KOPT-K1 (cell line): ENCODE data around the gene FBXO33.
A peak's percentile ranks its signal among the peaks of the same experiment; 100 is the strongest.

Source experiments
- H3K27ac ChIP-seq: fragments of 200-600 bp; sonication (generic); 2 replicates; pipeline ENCODE4 v1.5.1; 2016; ENCODE audit warnings: antibody characterized with exemption, mild to moderate bottlenecking, low read depth, low read length; ENCODE audit not compliant: poor library complexity, severe bottlenecking
- H3K36me3 ChIP-seq: fragments of 200-600 bp; sonication (generic); 2 replicates; pipeline ENCODE4 v1.5.1; 2017; ENCODE audit warnings: antibody characterized with exemption, mild to moderate bottlenecking, low read length, moderate library complexity; ENCODE audit not compliant: insufficient read depth
- H3K9me3 ChIP-seq: fragments of 200-600 bp; sonication (generic); 2 replicates; pipeline ENCODE4 v1.5.1; 2017; ENCODE audit warnings: antibody characterized with exemption, low read length, mild to moderate bottlenecking; ENCODE audit not compliant: insufficient read depth, poor library complexity, severe bottlenecking

FBXO33 gene

GRCh38 chr14:39432179-39432618 lies at the start of gene FBXO33:
Gene FBXO33 (minus strand): TSS chr14:39432433. CDS start chr14:39432162, 271 bp downstream.
- peak within 1 kb of the TSS; percentile 86 for H3K27ac ChIP-seq
- H3K9me3 ChIP-seq = no peaks in the 10 kb centered on the region
- H3K36me3 ChIP-seq = no peaks in the 10 kb centered on the region

DNA sequence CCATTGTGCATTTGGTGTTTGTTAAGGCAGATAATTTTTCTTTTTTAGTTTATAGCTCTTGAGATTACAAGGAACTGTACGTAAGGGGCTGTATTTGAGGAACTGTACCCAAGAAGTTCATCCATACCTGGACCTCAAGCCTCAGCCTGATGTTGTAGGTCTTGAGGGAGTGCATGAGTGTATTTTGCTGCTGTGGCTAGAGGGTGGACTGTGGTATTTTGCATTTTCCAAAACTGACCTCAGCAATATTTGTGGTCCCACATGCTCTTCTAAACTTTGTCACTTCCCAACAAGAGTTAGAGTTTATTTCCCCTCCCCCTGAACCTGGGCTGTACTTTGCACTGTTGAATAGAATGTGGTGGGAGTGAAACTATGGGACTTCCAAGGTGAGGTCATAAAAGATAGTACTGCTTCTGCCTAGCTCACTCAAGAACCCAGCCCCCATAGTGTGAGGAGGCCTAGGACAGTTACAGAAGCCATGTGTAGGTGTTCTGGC lies 42.2 kb upstream of the FBXO33 start:
- no peaks in the 10 kb centered on the region for H3K9me3 ChIP-seq
- H3K36me3 ChIP-seq = no peaks in the 10 kb centered on the region
- H3K27ac ChIP-seq = no peak overlapping the region

- Histone ChIP-seq H3K9me3 (no peaks in the 10 kb centered on the region), H3K36me3 (no peaks in the 10 kb centered on the region), H3K27ac (no peak overlapping the region)
Observed at GRCh38 chr14:39472078-39472477, 39.8 kb upstream of the FBXO33 start.

- H3K36me3 ChIP-seq = no peaks in the 10 kb centered on the region
- H3K27ac ChIP-seq = no peak overlapping the region
- no peaks in the 10 kb centered on the region for H3K9me3 ChIP-seq
Observed at GRCh38 chr14:39469094-39469710, 37.0 kb upstream of the FBXO33 start.

- H3K27ac ChIP-seq = no peak overlapping the region
- no peaks in the 10 kb centered on the region for H3K36me3 ChIP-seq
- no peaks in the 10 kb centered on the region for H3K9me3 ChIP-seq
Observed at GRCh38 chr14:39467889-39468524, 35.8 kb upstream of the FBXO33 start.

GRCh38 chr14:39459795-39460478 lies 27.7 kb upstream of the FBXO33 start:
- Histone ChIP-seq H3K9me3 (no peaks in the 10 kb centered on the region), H3K36me3 (no peaks in the 10 kb centered on the region), H3K27ac (no peak overlapping the region)

DNA sequence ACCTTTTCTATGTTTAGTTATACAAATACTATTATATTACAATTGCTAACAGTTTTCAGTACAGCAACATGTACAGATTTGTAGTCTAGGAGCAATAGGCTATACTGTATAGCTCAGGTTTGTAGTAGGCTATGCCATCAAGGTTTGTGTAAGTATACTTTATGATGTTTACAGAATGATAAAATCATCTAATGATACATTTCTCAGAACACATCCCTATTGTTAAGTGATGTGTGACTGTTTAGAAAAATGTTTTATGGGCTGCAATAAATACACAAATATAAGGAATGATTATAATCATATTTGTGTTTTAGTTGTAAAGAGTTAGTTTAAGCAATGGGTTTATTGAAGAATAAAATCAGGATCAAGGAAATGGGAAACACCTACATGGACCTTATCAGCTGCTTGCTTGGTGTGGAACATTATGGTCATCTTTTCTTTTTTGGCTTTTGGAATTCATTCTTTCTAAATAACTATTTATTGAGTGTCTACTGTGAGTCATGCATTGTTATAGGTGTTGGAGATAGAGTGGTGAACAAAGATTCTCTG lies 24.5 kb upstream of the FBXO33 start:
- no peaks in the 10 kb centered on the region for H3K36me3 ChIP-seq
- no peaks in the 10 kb centered on the region for H3K9me3 ChIP-seq
- H3K27ac ChIP-seq = no peak overlapping the region

GRCh38 chr14:39454906-39455539 lies 22.8 kb upstream of the FBXO33 start:
- Histone ChIP-seq H3K9me3 (no peaks in the 10 kb centered on the region), H3K27ac (no peak overlapping the region), H3K36me3 (no peaks in the 10 kb centered on the region)

DNA sequence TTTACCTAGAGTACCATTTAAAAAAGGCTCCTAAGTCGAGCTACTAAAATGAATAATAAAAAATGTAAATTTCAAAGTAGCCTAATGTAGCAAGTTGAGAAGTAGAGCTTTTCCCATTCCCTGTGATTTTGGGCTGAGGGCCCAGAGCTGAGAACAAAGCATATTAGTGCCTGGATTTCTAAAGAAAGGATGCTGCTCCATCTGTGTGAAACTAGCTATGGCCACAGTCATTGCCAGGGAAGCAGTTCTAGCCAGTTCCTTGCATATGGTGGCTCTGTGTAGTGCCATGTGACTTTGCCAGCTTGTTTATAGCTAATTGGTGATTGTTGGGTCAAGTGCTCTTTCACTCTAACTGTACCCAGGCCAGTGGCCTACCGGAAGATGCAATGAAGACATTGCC lies 20.4 kb upstream of the FBXO33 start:
- no peaks in the 10 kb centered on the region for H3K9me3 ChIP-seq
- H3K27ac ChIP-seq = no peak overlapping the region
- no peaks in the 10 kb centered on the region for H3K36me3 ChIP-seq

DNA sequence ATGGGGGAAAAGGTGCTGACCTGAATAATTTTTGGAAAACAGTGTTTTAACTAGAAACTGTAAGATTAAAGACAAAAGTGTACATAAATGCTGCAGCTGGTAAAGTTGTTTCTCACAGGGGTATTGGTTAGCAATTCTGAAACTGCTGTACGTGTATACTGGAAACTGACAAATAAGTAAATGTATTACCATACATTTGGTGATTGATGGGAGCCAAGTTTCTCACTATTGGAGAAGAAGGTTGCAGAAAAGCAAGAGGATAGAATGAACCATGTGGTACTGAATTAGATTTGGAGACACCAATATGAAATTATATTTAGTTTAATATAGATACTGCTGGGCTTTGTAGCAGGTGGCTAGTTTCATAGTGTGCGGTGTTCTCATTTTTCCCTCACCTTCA lies 19.6 kb upstream of the FBXO33 start:
- Histone ChIP-seq H3K36me3 (no peaks in the 10 kb centered on the region), H3K9me3 (no peaks in the 10 kb centered on the region), H3K27ac (no peak overlapping the region)

DNA sequence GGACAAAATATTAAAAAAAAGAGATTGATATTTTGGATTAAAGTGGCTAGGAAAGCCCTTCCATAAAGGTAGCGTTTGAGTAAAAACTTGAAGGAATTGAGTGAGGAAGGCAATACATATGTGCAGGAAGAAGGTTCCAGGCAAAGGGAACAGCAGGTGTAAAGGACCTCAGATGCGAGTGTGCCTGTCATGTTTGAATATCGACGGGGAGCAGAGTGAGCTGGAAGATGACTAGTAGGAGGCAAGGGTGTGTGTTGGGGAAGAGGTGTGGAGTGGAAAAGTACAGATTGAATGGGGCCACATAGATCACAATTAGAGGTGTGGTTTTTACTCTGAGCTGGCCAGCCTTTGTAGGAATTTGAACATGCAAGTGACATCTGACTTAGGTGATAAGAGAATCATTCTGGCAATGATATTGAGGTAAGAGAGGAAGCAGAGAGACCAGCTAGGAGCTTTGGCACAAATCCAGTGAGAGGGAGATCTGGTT lies 15.0 kb upstream of the FBXO33 start:
- H3K36me3 ChIP-seq = no peaks in the 10 kb centered on the region
- H3K27ac ChIP-seq = no peak overlapping the region
- peaks cover 3% of the 10 kb centered on the region for H3K9me3 ChIP-seq

DNA sequence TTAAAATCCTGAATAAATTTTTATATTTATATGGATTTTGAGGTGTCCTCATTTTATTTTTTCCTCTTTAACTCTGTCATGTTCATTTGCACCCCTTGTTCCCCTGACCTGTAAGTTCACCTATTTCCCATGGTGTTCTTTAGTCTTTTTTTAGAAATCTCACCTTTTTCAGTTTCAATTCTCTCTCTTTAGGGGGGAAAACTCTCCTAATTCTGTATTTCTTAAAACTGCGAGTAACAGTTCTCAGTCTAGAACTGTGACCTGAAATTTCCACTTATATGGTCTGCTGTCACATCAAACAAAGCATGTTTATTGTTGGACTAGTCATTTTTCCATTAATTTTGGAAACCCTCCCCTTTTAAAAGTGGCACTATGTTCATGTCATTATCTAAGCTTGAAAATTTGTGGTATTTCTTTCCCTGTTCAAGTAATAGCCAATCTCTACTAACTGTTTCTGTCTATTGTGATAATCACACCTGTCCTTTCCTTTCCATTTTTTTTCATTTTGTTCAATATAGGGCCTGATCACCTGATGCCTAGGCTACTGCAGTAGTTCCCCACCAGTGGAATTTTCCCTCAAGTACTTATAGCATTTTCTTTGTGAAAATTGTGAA lies 14.0 kb upstream of the FBXO33 start:
- H3K9me3 ChIP-seq = peaks cover 13% of the 10 kb centered on the region
- H3K27ac ChIP-seq = no peak overlapping the region
- H3K36me3 ChIP-seq = no peaks in the 10 kb centered on the region

GRCh38 chr14:39442293-39442692 lies 10.1 kb upstream of the FBXO33 start:
- Histone ChIP-seq H3K9me3 (peaks cover 23% of the 10 kb centered on the region), H3K27ac (no peak overlapping the region), H3K36me3 (no peaks in the 10 kb centered on the region)

- Histone ChIP-seq H3K27ac (no peak overlapping the region), H3K9me3 (peaks cover 23% of the 10 kb centered on the region), H3K36me3 (no peaks in the 10 kb centered on the region)
Observed at GRCh38 chr14:39441805-39442204, 9.6 kb upstream of the FBXO33 start.
